ENCODE data around the gene TDRD12.

The TDRD12 gene

DNA sequence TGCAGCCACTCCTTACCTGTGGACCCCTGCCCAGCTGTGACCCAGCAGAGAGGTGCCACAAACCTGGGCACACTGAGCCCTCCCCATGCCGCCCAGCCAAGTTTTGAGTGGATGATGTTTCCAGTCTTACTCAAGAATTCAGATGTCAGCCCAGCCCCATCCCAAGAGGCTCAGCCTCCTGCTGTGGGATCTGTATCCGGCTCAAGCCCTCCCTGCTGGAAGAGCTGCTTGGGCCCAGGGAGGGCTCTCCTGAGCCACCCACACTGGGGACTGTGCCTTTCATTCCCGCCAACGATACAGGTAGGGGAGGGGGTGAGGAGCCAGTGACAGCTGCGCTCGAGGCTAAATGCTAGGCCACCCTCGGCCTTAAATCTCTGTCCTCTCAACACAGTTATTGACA is 155.9 kb downstream of the TDRD12 start:
- DNase-seq (ENCODE audit: low read depth, low spot score): no peak

DNA sequence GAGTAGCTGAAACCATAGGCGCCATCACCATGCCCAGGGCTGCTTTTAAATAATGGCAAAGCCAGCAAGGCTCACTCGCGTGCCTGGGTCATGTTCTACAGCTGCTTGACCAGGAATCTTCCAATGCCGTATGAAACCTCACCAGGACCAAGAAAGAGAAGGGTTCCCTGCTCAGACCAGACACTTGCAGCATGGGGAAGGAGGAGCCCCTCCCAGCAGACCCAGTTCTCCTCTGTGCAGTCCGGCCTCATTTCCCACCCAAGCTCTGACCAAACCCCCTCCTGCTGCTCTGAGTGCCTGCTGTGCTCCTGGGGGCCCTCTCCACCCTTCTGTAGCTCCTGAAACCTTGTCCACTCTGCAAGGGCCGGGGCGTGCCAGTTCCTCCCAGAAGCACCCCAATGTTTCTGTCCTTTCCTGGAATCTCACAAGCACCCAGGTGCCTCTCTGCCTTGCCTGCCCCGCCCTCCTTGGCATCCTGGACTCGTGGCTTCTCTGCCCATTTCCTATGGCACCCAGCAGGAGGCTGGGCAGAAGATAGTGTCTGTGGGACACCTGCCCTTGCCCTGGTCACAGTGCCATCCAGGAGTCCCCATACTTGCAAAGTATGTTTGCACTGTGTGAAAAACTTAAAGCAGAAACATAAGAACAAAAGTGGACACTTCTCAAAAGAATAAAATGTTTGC is 156.8 kb downstream of the TDRD12 start:
- H3K4me3 ChIP-seq (ENCODE audit: low read length): no peak overlapping the region
- DNase-seq (ENCODE audit: low read depth, low spot score): no peak

More for the DNA sequence above, 155.9 kb downstream of the TDRD12 start:
- no peak overlapping the region for H3K4me3 ChIP-seq (ENCODE audit: low read length)

DNA sequence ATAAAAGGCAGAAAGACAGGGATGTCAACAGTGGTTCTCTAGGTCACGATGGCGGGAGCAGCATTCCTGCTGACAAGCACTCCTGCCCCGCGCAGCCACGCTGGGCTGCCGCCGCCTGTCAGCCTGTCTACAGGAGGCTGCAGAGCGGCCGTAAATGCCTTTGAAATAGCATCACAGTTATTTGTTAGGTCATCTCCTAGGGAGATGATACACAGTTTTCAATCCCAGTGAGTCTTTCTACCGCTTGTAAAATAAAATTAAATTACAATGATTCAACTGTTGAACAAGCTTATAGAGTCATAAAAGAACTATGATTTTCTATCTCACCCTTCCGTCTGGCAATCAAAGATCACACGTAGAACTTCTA is 157.3 kb downstream of the TDRD12 start:
- no peak overlapping the region for H3K4me3 ChIP-seq (ENCODE audit: low read length)
- DNase-seq (ENCODE audit: low read depth, low spot score): no peak

Measured in Jurkat, Clone E6-1 (cell line).